Activated effector memory CD4-positive, alpha-beta T cell treated with anti-CD3 and anti-CD28 coated beads, Interleukin-2, amount 50 U/mL, for 16 hours (primary cell): ENCODE measurements around the gene CRABP1.
"Not testable (repeated sequence)": the region's sequence is repeated elsewhere in the genome, so short reads cannot be mapped to it uniquely, and the experiment has no call there.

Experiments used
- DNase-seq: peaks from one replicate; pipeline ENCODE4 v3.0.0-alpha.2; 2020

Gene CRABP1

GRCh38 chr15:78380143-78380542 is 40.0 kb downstream of the CRABP1 start:
- DNase-seq: not testable (repeated sequence)

GRCh38 chr15:78382114-78382880 is 42.1 kb downstream of the CRABP1 start:
- no peak for DNase-seq

GRCh38 chr15:78384651-78385050 is 44.5 kb downstream of the CRABP1 start:
- no peak for DNase-seq

GRCh38 chr15:78387246-78388037 is 47.3 kb downstream of the CRABP1 start:
- DNase-seq: no peak

GRCh38 chr15:78388865-78389264 is 48.7 kb downstream of the CRABP1 start:
- no peak for DNase-seq

- no peak for DNase-seq
Measured at GRCh38 chr15:78389322-78389721, 49.2 kb downstream of the CRABP1 start.

GRCh38 chr15:78389738-78390137 is 49.6 kb downstream of the CRABP1 start:
- DNase-seq: no peak

GRCh38 chr15:78390242-78390641 is 50.1 kb downstream of the CRABP1 start:
- no peak for DNase-seq

GRCh38 chr15:78390826-78391225 is 50.7 kb downstream of the CRABP1 start:
- no peak for DNase-seq

GRCh38 chr15:78391781-78392180 is 51.6 kb downstream of the CRABP1 start:
- DNase-seq: no peak

GRCh38 chr15:78392430-78392829 is 52.3 kb downstream of the CRABP1 start:
- no peak for DNase-seq

GRCh38 chr15:78393137-78393536 is 53.0 kb downstream of the CRABP1 start:
- DNase-seq: no peak

- DNase-seq: no peak
Measured at GRCh38 chr15:78394026-78394425, 53.9 kb downstream of the CRABP1 start.

GRCh38 chr15:78394981-78395616 is 54.9 kb downstream of the CRABP1 start:
- DNase-seq: no peak

GRCh38 chr15:78396186-78396814 is 56.1 kb downstream of the CRABP1 start:
- DNase-seq: no peak

GRCh38 chr15:78396976-78397375 is 56.8 kb downstream of the CRABP1 start:
- DNase-seq: no peak

GRCh38 chr15:78397382-78397781 is 57.2 kb downstream of the CRABP1 start:
- DNase-seq: no peak
